Glutamatergic neuron (in vitro differentiated cells): ENCODE data around the gene BRD4. TPM values are rescaled to one million over a fixed set of nuclear protein-coding genes. Genes with fewer than 3 reads are reported as not detected.

Experiments
- DNase-seq: peaks from one replicate; pipeline ENCODE4 v3.0.0; 2022
- H3K27ac Mint-ChIP-seq: one replicate; pipeline ENCODE4 v1.8.0; 2020; ENCODE audit warnings: mild to moderate bottlenecking, mixed read lengths, inconsistent platforms; ENCODE audit not compliant: unreplicated experiment
- H3K27me3 Mint-ChIP-seq: one replicate; pipeline ENCODE4 v1.8.0; 2020; ENCODE audit warnings: mild to moderate bottlenecking, moderate library complexity, mixed read lengths, inconsistent platforms; ENCODE audit not compliant: unreplicated experiment
- H3K36me3 Mint-ChIP-seq: one replicate; pipeline ENCODE4 v1.8.0; 2020; ENCODE audit warnings: mild to moderate bottlenecking, mixed read lengths, inconsistent platforms; ENCODE audit not compliant: unreplicated experiment
- H3K4me1 Mint-ChIP-seq: one replicate; pipeline ENCODE4 v1.8.0; 2020; ENCODE audit warnings: mild to moderate bottlenecking, low read depth, mixed read lengths, inconsistent platforms; ENCODE audit not compliant: unreplicated experiment
- H3K4me3 Mint-ChIP-seq: one replicate; pipeline ENCODE4 v1.8.0; 2020; ENCODE audit warnings: mild to moderate bottlenecking, mixed read lengths, inconsistent platforms; ENCODE audit not compliant: unreplicated experiment
- H3K9me3 Mint-ChIP-seq: one replicate; pipeline ENCODE4 v1.8.0; 2020; ENCODE audit warnings: mild to moderate bottlenecking, moderate library complexity, mixed read lengths, inconsistent platforms; ENCODE audit not compliant: unreplicated experiment
- total RNA-seq: library from RNA; stranded (reverse); fragmentation: NEBNext Ultra II Directional; extraction: Animal tissue kit (Norgen Biotek cat#: 25700); gene quantifications from one replicate; pipeline ENCODE4 v1.2.1, GENCODE V29; 2021; ENCODE audit not compliant: unreplicated experiment
- TF ChIP-seq, protein P1 (sequence below): fragments of 200-600 bp; sonication (generic); IDR thresholded peaks from one replicate; pipeline ENCODE4 v1.5.0; 2021; ENCODE audit not compliant: partially characterized antibody, unreplicated experiment

The BRD4 gene
- total RNA-seq, 1 donor from 2014 or later, result 162 TPM

DNA sequence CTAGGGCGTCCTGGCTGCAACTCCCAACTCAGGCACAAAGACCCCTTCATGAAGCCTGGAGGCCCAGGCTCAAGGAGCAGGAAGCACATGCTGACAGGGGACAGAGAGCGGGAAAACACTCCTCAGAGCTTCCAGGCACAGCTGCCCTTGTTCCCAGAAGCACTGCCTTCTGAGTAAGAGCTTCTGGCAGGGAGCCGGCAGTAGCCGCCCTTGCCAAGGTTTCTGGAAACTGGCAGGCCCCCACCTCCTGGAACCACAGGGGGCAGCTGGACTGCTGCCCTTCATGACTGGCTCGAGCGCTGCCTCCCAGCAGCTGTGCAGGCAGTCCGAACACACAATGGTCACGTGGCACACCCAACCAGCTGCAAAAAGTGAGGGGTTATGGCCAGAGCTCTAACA is 66.5 kb downstream of the BRD4 start:
- TF ChIP-seq, protein P1, sequence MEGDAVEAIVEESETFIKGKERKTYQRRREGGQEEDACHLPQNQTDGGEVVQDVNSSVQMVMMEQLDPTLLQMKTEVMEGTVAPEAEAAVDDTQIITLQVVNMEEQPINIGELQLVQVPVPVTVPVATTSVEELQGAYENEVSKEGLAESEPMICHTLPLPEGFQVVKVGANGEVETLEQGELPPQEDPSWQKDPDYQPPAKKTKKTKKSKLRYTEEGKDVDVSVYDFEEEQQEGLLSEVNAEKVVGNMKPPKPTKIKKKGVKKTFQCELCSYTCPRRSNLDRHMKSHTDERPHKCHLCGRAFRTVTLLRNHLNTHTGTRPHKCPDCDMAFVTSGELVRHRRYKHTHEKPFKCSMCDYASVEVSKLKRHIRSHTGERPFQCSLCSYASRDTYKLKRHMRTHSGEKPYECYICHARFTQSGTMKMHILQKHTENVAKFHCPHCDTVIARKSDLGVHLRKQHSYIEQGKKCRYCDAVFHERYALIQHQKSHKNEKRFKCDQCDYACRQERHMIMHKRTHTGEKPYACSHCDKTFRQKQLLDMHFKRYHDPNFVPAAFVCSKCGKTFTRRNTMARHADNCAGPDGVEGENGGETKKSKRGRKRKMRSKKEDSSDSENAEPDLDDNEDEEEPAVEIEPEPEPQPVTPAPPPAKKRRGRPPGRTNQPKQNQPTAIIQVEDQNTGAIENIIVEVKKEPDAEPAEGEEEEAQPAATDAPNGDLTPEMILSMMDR, result no peak
- H3K4me3 Mint-ChIP-seq, result no peak overlapping the region
- H3K4me1 Mint-ChIP-seq, result peaks cover 31% of the 10 kb centered on the region
- peaks cover 11% of the 10 kb centered on the region for H3K27me3 Mint-ChIP-seq
- H3K27ac Mint-ChIP-seq, result peak overlapping the region; percentile 59
- no peak for DNase-seq
- peaks cover 5% of the 10 kb centered on the region for H3K36me3 Mint-ChIP-seq
- H3K9me3 Mint-ChIP-seq, result peaks cover 21% of the 10 kb centered on the region

DNA sequence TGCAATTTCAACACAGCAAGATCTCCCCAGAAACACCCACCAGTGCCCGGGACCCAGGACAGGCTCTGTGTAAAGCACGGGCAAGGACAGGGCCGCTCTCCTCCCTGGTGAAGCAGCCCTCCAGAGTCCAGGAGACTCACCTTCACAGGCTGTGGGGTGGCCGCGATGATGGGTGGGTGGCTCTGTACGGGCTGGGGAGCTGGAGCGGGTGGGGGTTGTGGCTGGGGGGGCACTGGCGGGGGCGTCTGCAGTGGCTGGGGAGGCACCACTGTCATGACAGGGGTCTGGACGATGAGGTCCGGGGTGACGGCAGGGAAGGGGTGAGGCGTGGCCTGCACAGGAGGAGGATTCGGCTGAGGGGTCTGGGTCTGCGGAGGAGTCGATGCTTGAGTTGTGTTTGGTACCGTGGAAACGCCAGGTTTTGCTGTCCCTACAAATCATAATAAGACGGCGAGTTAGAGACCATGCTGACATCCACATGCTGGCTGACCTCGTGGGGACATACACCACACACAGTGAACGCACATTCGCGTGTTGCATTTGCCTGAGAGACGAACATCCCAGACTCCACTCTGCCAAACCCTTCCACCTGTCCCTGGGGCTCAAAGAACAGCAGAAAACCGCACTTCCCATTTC is 67.0 kb downstream of the BRD4 start:
- Mint-ChIP-seq H3K27ac (peak overlapping the region; percentile 59), H3K27me3 (peaks cover 7% of the 10 kb centered on the region), H3K9me3 (peaks cover 23% of the 10 kb centered on the region), H3K4me1 (peaks cover 27% of the 10 kb centered on the region), H3K4me3 (no peak overlapping the region), H3K36me3 (peaks cover 5% of the 10 kb centered on the region)
- TF ChIP-seq, protein P1, result no peak
- DNase-seq, result no peak

DNA sequence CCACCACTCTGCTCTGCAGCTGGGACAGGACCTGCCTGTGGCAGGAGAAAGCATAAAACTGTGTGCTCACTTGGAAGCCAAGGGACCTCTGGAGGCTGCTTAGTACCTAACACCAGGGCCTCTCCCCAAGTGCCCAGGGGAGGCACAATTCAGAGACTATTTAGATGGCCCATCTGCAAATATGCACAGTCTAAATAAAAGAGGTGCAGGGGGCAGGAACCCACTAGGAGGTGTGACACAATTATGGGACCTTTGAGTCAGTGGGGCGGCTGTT is 67.5 kb downstream of the BRD4 start:
- peaks cover 24% of the 10 kb centered on the region for H3K4me1 Mint-ChIP-seq
- H3K27me3 Mint-ChIP-seq, result peaks cover 5% of the 10 kb centered on the region
- H3K27ac Mint-ChIP-seq, result no peak overlapping the region
- peaks cover 5% of the 10 kb centered on the region for H3K36me3 Mint-ChIP-seq
- no peak for DNase-seq
- peaks cover 21% of the 10 kb centered on the region for H3K9me3 Mint-ChIP-seq
- TF ChIP-seq, protein P1, result no peak
- no peak overlapping the region for H3K4me3 Mint-ChIP-seq

GRCh38 chr19:15264061-15264932 is 68.0 kb downstream of the BRD4 start:
- peak; percentile 93 for DNase-seq
- peaks cover 18% of the 10 kb centered on the region for H3K4me1 Mint-ChIP-seq
- H3K9me3 Mint-ChIP-seq, result peaks cover 16% of the 10 kb centered on the region
- peaks cover 5% of the 10 kb centered on the region for H3K36me3 Mint-ChIP-seq
- peaks cover 5% of the 10 kb centered on the region for H3K27me3 Mint-ChIP-seq
- no peak overlapping the region for H3K4me3 Mint-ChIP-seq
- no peak overlapping the region for H3K27ac Mint-ChIP-seq
- TF ChIP-seq, protein P1, result peak; percentile 87
